Neural progenitor cell (in vitro differentiated cells): ENCODE measurements around the gene ZNF521. TPM values are rescaled to one million over a fixed set of nuclear protein-coding genes. Genes with fewer than 3 reads are reported as not detected.
A peak's percentile ranks its signal among the peaks of the same experiment; 100 is the strongest.

Source experiments
- DNase-seq: peaks from one replicate; pipeline ENCODE4 v3.0.0-alpha.2; 2016; ENCODE audit warnings: low spot score
- H2AFZ ChIP-seq: fragments of 200-600 bp; sonication (generic); replicated peaks from 2 replicates; pipeline ENCODE4 v1.6.1; 2016; ENCODE audit warnings: antibody characterized with exemption
- H3F3A ChIP-seq: fragments of 200-600 bp; sonication (generic); 2 replicates; pipeline ENCODE4 v1.6.1; 2016; ENCODE audit warnings: antibody characterized with exemption, low read depth
- H3K27ac ChIP-seq: fragments of 200-600 bp; sonication (generic); 2 replicates; pipeline ENCODE4 v1.5.1; 2016; ENCODE audit warnings: mild to moderate bottlenecking
- H3K27me3 ChIP-seq: fragments of 200-600 bp; sonication (generic); 2 replicates; pipeline ENCODE4 v1.6.1; 2016; ENCODE audit warnings: mild to moderate bottlenecking, moderate library complexity
- H3K36me3 ChIP-seq: fragments of 200-600 bp; sonication (generic); 2 replicates; pipeline ENCODE4 v1.5.1; 2016
- H3K4me1 ChIP-seq: fragments of 200-600 bp; sonication (generic); 2 replicates; pipeline ENCODE4 v1.6.1; 2016; ENCODE audit warnings: mixed run types
- H3K4me2 ChIP-seq: fragments of 200-600 bp; sonication (generic); 2 replicates; pipeline ENCODE4 v1.6.1; 2016
- H3K4me3 ChIP-seq: fragments of 200-600 bp; sonication (generic); 2 replicates; pipeline ENCODE4 v1.5.1; 2016
- H3K79me2 ChIP-seq: fragments of 200-600 bp; sonication (generic); 2 replicates; pipeline ENCODE4 v1.6.1; 2016; ENCODE audit warnings: low read depth
- H3K9ac ChIP-seq: fragments of 200-600 bp; sonication (generic); 2 replicates; pipeline ENCODE4 v1.6.1; 2016
- H3K9me3 ChIP-seq: fragments of 200-600 bp; sonication (generic); 2 replicates; pipeline ENCODE4 v1.5.1; 2016; ENCODE audit warnings: low read depth
- H4K20me1 ChIP-seq: fragments of 200-600 bp; sonication (generic); 2 replicates; pipeline ENCODE4 v1.6.1; 2016; ENCODE audit warnings: low read depth
- H3K27ac Mint-ChIP-seq: 3 replicates; pipeline ENCODE4 v1.8.0; 2021; ENCODE audit warnings: mixed read lengths
- H3K27me3 Mint-ChIP-seq: 2 replicates; pipeline ENCODE4 v1.8.0; 2022; ENCODE audit warnings: low read depth, mild to moderate bottlenecking, inconsistent platforms, moderate library complexity, mixed read lengths; ENCODE audit not compliant: insufficient read depth
- H3K36me3 Mint-ChIP-seq: 3 replicates; pipeline ENCODE4 v1.8.0; 2021; ENCODE audit warnings: mixed read lengths
- H3K4me1 Mint-ChIP-seq: 3 replicates; pipeline ENCODE4 v1.8.0; 2021; ENCODE audit warnings: mixed read lengths
- H3K4me3 Mint-ChIP-seq: 3 replicates; pipeline ENCODE4 v1.8.0; 2021; ENCODE audit warnings: mild to moderate bottlenecking, moderate library complexity, mixed read lengths
- H3K9me3 Mint-ChIP-seq: 3 replicates; pipeline ENCODE4 v1.8.0; 2020; ENCODE audit warnings: mixed read lengths
- CTCF ChIP-seq: fragments of 200-600 bp; sonication (generic); IDR thresholded peaks from 2 replicates; pipeline ENCODE4 v1.5.1; 2017; ENCODE audit warnings: antibody characterized with exemption, mild to moderate bottlenecking
- EZH2 ChIP-seq: fragments of 200-600 bp; sonication (generic); IDR thresholded peaks from 2 replicates; pipeline ENCODE4 v1.6.1; 2017; ENCODE audit warnings: antibody characterized with exemption, mild to moderate bottlenecking, moderate library complexity
- EZH2phosphoT487 ChIP-seq: fragments of 200-600 bp; sonication (generic); IDR thresholded peaks from 2 replicates; pipeline ENCODE4 v1.6.1; 2017; ENCODE audit warnings: antibody characterized with exemption
- total RNA-seq: library from RNA; depleted of rRNA; stranded (reverse); fragments of >200 nt; gene quantifications from 2 replicates; pipeline ENCODE4 v1.2.3, GENCODE V29; 2015; ENCODE audit warnings: low replicate concordance

ZNF521 gene
- total RNA-seq, 1 donor from 2014 or later, result 136 TPM

- Histone ChIP-seq H3K36me3 (no peaks in the 10 kb centered on the region), H3K27ac (peak overlapping the region; percentile 89), H3K9me3 (no peaks in the 10 kb centered on the region), H3K4me1 (peaks cover 77% of the 10 kb centered on the region), H2AFZ (no peak overlapping the region), H3K4me3 (no peak overlapping the region), H3K9ac (no peak overlapping the region), H3K4me2 (peak overlapping the region; percentile 54), H3F3A (peaks cover 61% of the 10 kb centered on the region), H3K27me3 (no peaks in the 10 kb centered on the region), H4K20me1 (peaks cover 40% of the 10 kb centered on the region), H3K79me2 (peaks cover 28% of the 10 kb centered on the region)
- TF ChIP-seq CTCF (no peak), EZH2 (no peak), EZH2phosphoT487 (no peak)
- peak; percentile 47 for DNase-seq
- Mint-ChIP-seq H3K27ac (peak overlapping the region; percentile 70), H3K4me3 (no peak overlapping the region), H3K9me3 (no peaks in the 10 kb centered on the region), H3K27me3 (peaks cover 2% of the 10 kb centered on the region), H3K36me3 (peaks cover 27% of the 10 kb centered on the region), H3K4me1 (peaks cover 88% of the 10 kb centered on the region)
Measured at GRCh38 chr18:25074925-25075324, 277.0 kb downstream of the ZNF521 start.

- Mint-ChIP-seq H3K27ac (no peak overlapping the region), H3K9me3 (no peaks in the 10 kb centered on the region), H3K4me3 (no peak overlapping the region), H3K27me3 (no peaks in the 10 kb centered on the region), H3K36me3 (peaks cover 28% of the 10 kb centered on the region), H3K4me1 (peaks cover 75% of the 10 kb centered on the region)
- DNase-seq, result no peak
- peaks cover 13% of the 10 kb centered on the region for H4K20me1 ChIP-seq
- H3K9me3 ChIP-seq, result no peaks in the 10 kb centered on the region
- TF ChIP-seq EZH2, result no peak
- TF ChIP-seq CTCF, result no peak
- TF ChIP-seq EZH2phosphoT487, result no peak
- H3K4me2 ChIP-seq, result no peak overlapping the region
- peaks cover 35% of the 10 kb centered on the region for H3F3A ChIP-seq
- no peaks in the 10 kb centered on the region for H3K36me3 ChIP-seq
- no peak overlapping the region for H3K9ac ChIP-seq
- no peak overlapping the region for H2AFZ ChIP-seq
- H3K4me3 ChIP-seq, result no peak overlapping the region
- peaks cover 34% of the 10 kb centered on the region for H3K79me2 ChIP-seq
- H3K27me3 ChIP-seq, result no peaks in the 10 kb centered on the region
- peaks cover 64% of the 10 kb centered on the region for H3K4me1 ChIP-seq
- no peak overlapping the region for H3K27ac ChIP-seq
Measured at GRCh38 chr18:25072205-25072604, 279.8 kb downstream of the ZNF521 start.

- TF ChIP-seq CTCF (no peak), EZH2 (no peak), EZH2phosphoT487 (no peak)
- H3K4me3 ChIP-seq, result no peak overlapping the region
- DNase-seq, result no peak
- H2AFZ ChIP-seq, result no peak overlapping the region
- H3K4me2 ChIP-seq, result no peak overlapping the region
- no peak overlapping the region for H3K4me3 Mint-ChIP-seq
- peak overlapping the region; percentile 43 for H3K27ac ChIP-seq
- no peaks in the 10 kb centered on the region for H3K27me3 Mint-ChIP-seq
- H3K79me2 ChIP-seq, result peaks cover 20% of the 10 kb centered on the region
- H3K9ac ChIP-seq, result no peak overlapping the region
- H3K27me3 ChIP-seq, result no peaks in the 10 kb centered on the region
- H3K36me3 Mint-ChIP-seq, result peaks cover 52% of the 10 kb centered on the region
- H3K36me3 ChIP-seq, result no peaks in the 10 kb centered on the region
- peaks cover 17% of the 10 kb centered on the region for H3K4me1 ChIP-seq
- H3K27ac Mint-ChIP-seq, result no peak overlapping the region
- peaks cover 3% of the 10 kb centered on the region for H3F3A ChIP-seq
- peaks cover 21% of the 10 kb centered on the region for H4K20me1 ChIP-seq
- peaks cover 35% of the 10 kb centered on the region for H3K4me1 Mint-ChIP-seq
- no peaks in the 10 kb centered on the region for H3K9me3 ChIP-seq
- H3K9me3 Mint-ChIP-seq, result no peaks in the 10 kb centered on the region
Measured at GRCh38 chr18:25067275-25068025, 284.5 kb downstream of the ZNF521 start.
